Activated naive CD4-positive, alpha-beta T cell treated with anti-CD3 and anti-CD28 coated beads for 36 hours (primary cell): ENCODE results near the gene PLCB1. TPM values are rescaled to one million over a fixed set of nuclear protein-coding genes. Genes with fewer than 3 reads are reported as not detected.

Experiments
- CTCF ChIA-PET: fragments of 350-600 bp; sonication (Branson Sonifier 250); formaldehyde crosslinking; loops from one replicate; lab custom pipeline; 2021; ENCODE audit warnings: antibody characterized with exemption; lab: Charles Lee
- DNase-seq: peaks from one replicate; pipeline ENCODE4 v3.0.0-alpha.2; 2020
- H3K27ac Mint-ChIP-seq: one replicate; pipeline ENCODE4 v1.8.0; 2021; ENCODE audit warnings: mild to moderate bottlenecking, mixed read lengths
- H3K27me3 Mint-ChIP-seq: one replicate; pipeline ENCODE4 v1.8.0; 2021; ENCODE audit warnings: low read depth, mixed read lengths
- H3K36me3 Mint-ChIP-seq: one replicate; pipeline ENCODE4 v1.8.0; 2021; ENCODE audit warnings: low read depth, mixed read lengths
- H3K4me1 Mint-ChIP-seq: one replicate; pipeline ENCODE4 v1.8.0; 2021; ENCODE audit warnings: low read depth, mixed read lengths
- H3K4me3 Mint-ChIP-seq: one replicate; pipeline ENCODE4 v1.8.0; 2021; ENCODE audit warnings: mild to moderate bottlenecking, moderate library complexity, mixed read lengths
- H3K9me3 Mint-ChIP-seq: one replicate; pipeline ENCODE4 v1.8.0; 2021; ENCODE audit warnings: mixed read lengths
- intact Hi-C: fragments of 100-400 bp; cut with micrococcal nuclease; formaldehyde crosslinking; loops from one replicate; pipeline ENCODE4 v1.15.1; 2023
- total RNA-seq, 2 experiments: library from RNA; stranded (reverse); gene quantifications; one replicate each; pipeline ENCODE4 v1.2.3, GENCODE V29; 2021

The PLCB1 gene
- total RNA-seq, 2 experiments from 2014 or later, result 1.2 TPM

DNA sequence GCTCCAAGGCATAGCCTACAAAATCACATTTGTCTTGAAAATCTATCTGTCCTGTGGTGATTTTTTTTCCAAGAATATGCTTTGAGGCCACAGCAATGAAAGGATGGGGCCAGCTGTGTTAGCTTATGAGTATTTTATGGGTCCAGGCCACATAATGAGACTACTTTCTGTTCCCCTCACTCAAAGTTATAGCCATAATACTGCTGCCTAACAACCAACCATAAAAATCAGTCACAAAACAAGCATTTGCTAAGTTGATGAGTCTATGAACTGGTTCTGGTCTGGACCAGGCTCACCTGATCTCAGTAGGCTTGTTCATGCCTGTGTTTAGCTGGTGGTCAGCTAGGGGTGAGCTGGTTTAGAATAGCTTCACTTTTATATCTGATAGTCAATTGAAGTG lies 744.3 kb downstream of the PLCB1 start:
- intact Hi-C loops, result no loop called here
- no peaks in the 10 kb centered on the region for H3K27me3 Mint-ChIP-seq
- no peaks in the 10 kb centered on the region for H3K9me3 Mint-ChIP-seq
- no peaks in the 10 kb centered on the region for H3K36me3 Mint-ChIP-seq
- no peak overlapping the region for H3K27ac Mint-ChIP-seq
- no peaks in the 10 kb centered on the region for H3K4me1 Mint-ChIP-seq
- CTCF ChIA-PET, result no interaction called here
- no peak overlapping the region for H3K4me3 Mint-ChIP-seq
- no peak for DNase-seq

- intact Hi-C loops, result no loop called here
- DNase-seq, result no peak
- H3K36me3 Mint-ChIP-seq, result no peaks in the 10 kb centered on the region
- no peaks in the 10 kb centered on the region for H3K4me1 Mint-ChIP-seq
- CTCF ChIA-PET, result no interaction called here
- H3K27me3 Mint-ChIP-seq, result no peaks in the 10 kb centered on the region
- no peaks in the 10 kb centered on the region for H3K9me3 Mint-ChIP-seq
- no peak overlapping the region for H3K4me3 Mint-ChIP-seq
- H3K27ac Mint-ChIP-seq, result no peak overlapping the region
These were observed 745.2 kb downstream of the PLCB1 start for GRCh38 chr20:8877294-8877693.

- no peaks in the 10 kb centered on the region for H3K36me3 Mint-ChIP-seq
These were observed 747.6 kb downstream of the PLCB1 start for GRCh38 chr20:8879669-8880068.

GRCh38 chr20:8880085-8880853 lies 748.2 kb downstream of the PLCB1 start:
- H3K27ac Mint-ChIP-seq, result no peak overlapping the region
- intact Hi-C loops, result no loop called here
- no peaks in the 10 kb centered on the region for H3K36me3 Mint-ChIP-seq
- CTCF ChIA-PET, result interaction anchor here (0.7 kb wide), 1 partner anchor 21 kb away, joined by 6 read pairs; no protein-coding TSS in a partner anchor
- no peaks in the 10 kb centered on the region for H3K9me3 Mint-ChIP-seq
- H3K4me1 Mint-ChIP-seq, result no peaks in the 10 kb centered on the region
- no peak overlapping the region for H3K4me3 Mint-ChIP-seq
- no peak for DNase-seq
- H3K27me3 Mint-ChIP-seq, result no peaks in the 10 kb centered on the region

More at GRCh38 chr20:8879669-8880068, 747.6 kb downstream of the PLCB1 start:
- H3K27ac Mint-ChIP-seq, result no peak overlapping the region
- intact Hi-C loops, result no loop called here
- H3K9me3 Mint-ChIP-seq, result no peaks in the 10 kb centered on the region
- H3K4me3 Mint-ChIP-seq, result no peak overlapping the region
- no peaks in the 10 kb centered on the region for H3K4me1 Mint-ChIP-seq
- DNase-seq, result no peak
- CTCF ChIA-PET, result no interaction called here
- no peaks in the 10 kb centered on the region for H3K27me3 Mint-ChIP-seq

GRCh38 chr20:8891039-8891438 lies 759.0 kb downstream of the PLCB1 start:
- Mint-ChIP-seq H3K27ac (no peak overlapping the region), H3K4me1 (no peaks in the 10 kb centered on the region), H3K36me3 (no peaks in the 10 kb centered on the region), H3K9me3 (peaks cover 23% of the 10 kb centered on the region), H3K4me3 (no peak overlapping the region), H3K27me3 (no peaks in the 10 kb centered on the region)
- CTCF ChIA-PET, result no interaction called here
- intact Hi-C loops, result no loop called here
- DNase-seq, result no peak

GRCh38 chr20:8895472-8895871 lies 763.4 kb downstream of the PLCB1 start:
- DNase-seq, result no peak
- Mint-ChIP-seq H3K9me3 (peaks cover 27% of the 10 kb centered on the region), H3K4me1 (no peaks in the 10 kb centered on the region), H3K4me3 (no peak overlapping the region), H3K27ac (no peak overlapping the region), H3K27me3 (no peaks in the 10 kb centered on the region), H3K36me3 (no peaks in the 10 kb centered on the region)
- intact Hi-C loops, result no loop called here
- CTCF ChIA-PET, result no interaction called here

DNA sequence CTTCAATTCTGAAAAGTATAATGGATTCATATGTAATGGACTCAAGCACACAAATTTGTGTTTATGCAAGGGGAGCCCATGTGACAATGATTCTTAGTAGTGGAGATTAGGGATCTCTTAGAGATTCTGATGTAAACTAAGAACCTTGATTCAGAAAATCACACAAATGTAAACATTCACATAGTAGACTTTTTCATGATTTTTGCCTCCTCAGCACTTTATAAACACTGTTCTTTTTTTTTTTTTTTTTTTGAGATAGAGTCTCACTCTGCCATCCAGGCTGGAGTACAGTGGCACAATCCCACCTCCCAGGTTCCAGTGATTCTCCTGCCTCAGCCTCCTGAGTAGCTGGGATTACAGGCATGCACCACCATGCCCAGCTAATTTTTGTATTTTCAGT lies 766.8 kb downstream of the PLCB1 start:
- DNase-seq, result no peak
- intact Hi-C loops, result no loop called here
- Mint-ChIP-seq H3K9me3 (peaks cover 26% of the 10 kb centered on the region), H3K36me3 (no peaks in the 10 kb centered on the region), H3K27me3 (no peaks in the 10 kb centered on the region), H3K27ac (no peak overlapping the region), H3K4me3 (no peak overlapping the region), H3K4me1 (no peaks in the 10 kb centered on the region)
- CTCF ChIA-PET, result no interaction called here

DNA sequence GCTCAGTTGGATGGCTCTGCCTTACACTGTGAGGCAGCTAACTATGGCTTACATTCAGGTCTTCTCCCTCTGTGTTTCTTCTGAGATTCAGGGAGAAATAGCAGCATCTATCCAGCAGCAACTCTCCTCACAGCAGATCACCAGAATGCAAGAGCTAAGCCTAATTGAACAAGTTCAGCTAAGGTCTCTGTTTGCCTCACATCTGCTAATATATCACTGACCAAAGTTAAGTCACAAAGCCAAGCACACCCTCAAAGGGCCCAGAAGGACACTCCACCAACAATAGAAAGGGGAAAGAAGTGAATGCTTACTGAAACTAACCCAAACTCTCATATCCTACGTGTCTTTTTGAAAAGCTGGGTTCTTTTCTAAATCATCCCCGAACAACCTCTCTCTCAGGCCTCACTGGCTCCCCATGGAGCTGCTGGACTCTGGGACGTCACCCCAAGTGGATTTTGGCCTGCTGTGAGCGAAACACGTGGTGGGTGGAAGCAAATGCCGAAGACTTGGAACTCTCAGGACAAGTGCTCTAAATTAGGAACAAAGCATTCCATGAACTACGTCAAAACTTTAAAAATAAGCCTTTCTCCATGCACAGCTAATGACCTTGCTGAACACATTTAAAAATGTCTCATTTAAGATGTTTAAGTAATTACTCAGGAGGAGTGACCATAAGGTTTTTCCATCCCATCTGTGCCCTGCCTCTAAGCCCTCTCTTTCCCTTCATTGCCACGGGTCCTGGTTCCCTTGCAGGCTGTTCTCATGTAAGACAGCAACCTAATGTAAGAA lies 769.4 kb downstream of the PLCB1 start:
- peaks cover 4% of the 10 kb centered on the region for H3K9me3 Mint-ChIP-seq
- DNase-seq, result no peak
- H3K4me3 Mint-ChIP-seq, result no peak overlapping the region
- CTCF ChIA-PET, result interaction anchor here (0.6 kb wide), 1 partner anchor 19 kb away, joined by 4 read pairs; no protein-coding TSS in a partner anchor
- H3K36me3 Mint-ChIP-seq, result no peaks in the 10 kb centered on the region
- H3K27me3 Mint-ChIP-seq, result no peaks in the 10 kb centered on the region
- H3K27ac Mint-ChIP-seq, result no peak overlapping the region
- H3K4me1 Mint-ChIP-seq, result no peaks in the 10 kb centered on the region
- intact Hi-C loops, result no loop called here

GRCh38 chr20:8903655-8904605 lies 771.9 kb downstream of the PLCB1 start:
- Mint-ChIP-seq H3K4me3 (no peak overlapping the region), H3K27me3 (no peaks in the 10 kb centered on the region), H3K4me1 (no peaks in the 10 kb centered on the region), H3K9me3 (no peaks in the 10 kb centered on the region), H3K27ac (no peak overlapping the region), H3K36me3 (no peaks in the 10 kb centered on the region)
- DNase-seq, result no peak
- CTCF ChIA-PET, result no interaction called here
- intact Hi-C loops, result no loop called here

GRCh38 chr20:8909596-8909995 lies 777.5 kb downstream of the PLCB1 start:
- H3K27ac Mint-ChIP-seq, result no peak overlapping the region
- H3K27me3 Mint-ChIP-seq, result no peaks in the 10 kb centered on the region
- intact Hi-C loops, result no loop called here
- no peaks in the 10 kb centered on the region for H3K36me3 Mint-ChIP-seq
- H3K4me1 Mint-ChIP-seq, result no peaks in the 10 kb centered on the region
- CTCF ChIA-PET, result no interaction called here
- no peak for DNase-seq
- H3K9me3 Mint-ChIP-seq, result peaks cover 3% of the 10 kb centered on the region
- H3K4me3 Mint-ChIP-seq, result no peak overlapping the region

DNA sequence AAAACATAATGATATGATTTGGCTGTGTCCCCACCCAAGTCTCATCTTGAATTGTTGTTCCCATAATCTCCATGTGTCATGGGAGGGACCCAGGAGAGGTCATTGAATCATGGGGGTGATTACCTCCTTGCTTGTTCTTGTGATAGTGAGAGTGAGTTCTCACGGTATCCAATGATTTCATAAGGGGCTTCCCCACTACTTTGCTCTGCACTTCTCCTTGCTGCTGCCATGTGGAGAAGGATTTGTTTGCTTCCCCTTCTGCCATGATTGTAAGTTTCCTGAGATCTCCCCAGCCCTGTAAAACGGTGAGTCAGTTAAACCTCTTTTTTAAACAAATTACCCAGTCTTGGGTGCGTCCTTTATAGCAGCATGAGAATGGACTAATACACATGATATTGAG lies 780.0 kb downstream of the PLCB1 start:
- Mint-ChIP-seq H3K36me3 (no peaks in the 10 kb centered on the region), H3K9me3 (peaks cover 10% of the 10 kb centered on the region), H3K27me3 (no peaks in the 10 kb centered on the region), H3K4me1 (no peaks in the 10 kb centered on the region), H3K4me3 (no peak overlapping the region), H3K27ac (no peak overlapping the region)
- CTCF ChIA-PET, result no interaction called here
- DNase-seq, result no peak
- intact Hi-C loops, result no loop called here

DNA sequence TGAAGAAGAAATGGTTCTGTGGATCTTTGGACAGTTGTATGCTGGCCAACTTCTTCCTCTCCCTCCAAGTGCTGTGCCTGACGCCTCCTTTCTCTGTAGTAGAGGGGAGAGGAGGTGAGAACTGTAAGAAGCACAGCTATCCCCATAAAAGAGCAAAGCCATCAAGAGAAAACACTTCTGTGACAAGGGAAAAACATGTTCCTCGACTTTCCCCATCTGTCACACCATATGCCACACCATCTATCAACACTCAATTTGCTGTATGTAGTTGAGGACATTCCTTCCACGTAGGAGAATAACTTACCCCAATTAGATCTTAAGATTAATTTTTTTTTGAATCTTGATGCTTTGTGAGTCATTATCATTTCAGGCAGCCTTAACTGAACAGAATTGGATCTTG lies 780.7 kb downstream of the PLCB1 start:
- Mint-ChIP-seq H3K27me3 (no peaks in the 10 kb centered on the region), H3K4me3 (no peak overlapping the region), H3K36me3 (no peaks in the 10 kb centered on the region), H3K4me1 (no peaks in the 10 kb centered on the region), H3K27ac (no peak overlapping the region), H3K9me3 (peaks cover 10% of the 10 kb centered on the region)
- CTCF ChIA-PET, result no interaction called here
- no peak for DNase-seq
- intact Hi-C loops, result no loop called here
